Panc1 (cell line): ENCODE results near the gene HUS1B.

Experiments used
- POLR2AphosphoS5 ChIP-seq: IDR thresholded peaks from 2 replicates; pipeline ENCODE4 v1.6.1; 2012; ENCODE audit warnings: mild to moderate bottlenecking, low read depth, low read length, moderate library complexity
- REST ChIP-seq, 2 experiments: IDR thresholded peaks; 2 replicates each; pipeline ENCODE4 v1.6.1; 2011 to 2012; ENCODE audit warnings: low read depth in 2 of 2, control low read depth in 1 of 2, low read length in 1 of 2, mild to moderate bottlenecking in 1 of 2, moderate library complexity in 1 of 2; ENCODE audit not compliant: insufficient read depth in 1 of 2
- SIN3A ChIP-seq: IDR thresholded peaks from 2 replicates; pipeline ENCODE4 v1.6.1; 2012; ENCODE audit warnings: low read depth, mild to moderate bottlenecking, low read length, moderate library complexity, borderline replicate concordance; ENCODE audit not compliant: insufficient read depth
- TCF7L2 ChIP-seq: IDR thresholded peaks from 2 replicates; pipeline ENCODE4 v1.6.1; 2011; ENCODE audit warnings: mild to moderate bottlenecking, low read depth, low read length, inconsistent platforms
- TF ChIP-seq, protein P1 (sequence below): fragments of 450-650 bp; IDR thresholded peaks from 2 replicates; pipeline ENCODE4 v1.5.1; 2017; ENCODE audit warnings: mild to moderate bottlenecking

DNA sequence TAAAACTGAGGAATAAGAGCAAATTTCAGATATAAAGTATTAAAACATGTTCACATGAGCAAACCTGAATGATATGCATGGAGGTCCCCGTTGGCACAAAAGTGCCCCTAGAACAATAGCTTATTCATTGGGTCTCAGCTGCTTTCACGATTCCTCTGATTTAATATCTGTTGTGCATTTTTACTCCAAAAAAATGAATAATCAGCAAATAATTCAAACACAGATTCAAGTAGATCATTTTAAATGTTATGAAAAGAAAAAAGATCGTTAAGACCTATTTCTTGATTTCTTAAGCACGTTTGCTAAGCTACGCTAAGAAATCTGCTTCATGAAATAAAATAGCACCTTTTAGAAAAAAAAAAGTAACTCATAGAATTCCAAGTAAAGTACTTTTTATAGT is 21.7 kb downstream of the HUS1B start:
- TF ChIP-seq, protein P1, sequence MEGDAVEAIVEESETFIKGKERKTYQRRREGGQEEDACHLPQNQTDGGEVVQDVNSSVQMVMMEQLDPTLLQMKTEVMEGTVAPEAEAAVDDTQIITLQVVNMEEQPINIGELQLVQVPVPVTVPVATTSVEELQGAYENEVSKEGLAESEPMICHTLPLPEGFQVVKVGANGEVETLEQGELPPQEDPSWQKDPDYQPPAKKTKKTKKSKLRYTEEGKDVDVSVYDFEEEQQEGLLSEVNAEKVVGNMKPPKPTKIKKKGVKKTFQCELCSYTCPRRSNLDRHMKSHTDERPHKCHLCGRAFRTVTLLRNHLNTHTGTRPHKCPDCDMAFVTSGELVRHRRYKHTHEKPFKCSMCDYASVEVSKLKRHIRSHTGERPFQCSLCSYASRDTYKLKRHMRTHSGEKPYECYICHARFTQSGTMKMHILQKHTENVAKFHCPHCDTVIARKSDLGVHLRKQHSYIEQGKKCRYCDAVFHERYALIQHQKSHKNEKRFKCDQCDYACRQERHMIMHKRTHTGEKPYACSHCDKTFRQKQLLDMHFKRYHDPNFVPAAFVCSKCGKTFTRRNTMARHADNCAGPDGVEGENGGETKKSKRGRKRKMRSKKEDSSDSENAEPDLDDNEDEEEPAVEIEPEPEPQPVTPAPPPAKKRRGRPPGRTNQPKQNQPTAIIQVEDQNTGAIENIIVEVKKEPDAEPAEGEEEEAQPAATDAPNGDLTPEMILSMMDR: no peak
- TF ChIP-seq TCF7L2: no peak
- no peak for TF ChIP-seq REST (IDR thresholded peaks at IDR 0.05; ENCODE audit: insufficient read depth in 1 of 2, low read depth in 2 of 2, low read length in 1 of 2)
- no peak for TF ChIP-seq POLR2AphosphoS5
- no peak for TF ChIP-seq SIN3A
